Ovary (tissue), 9 donors: Measurements from ENCODE around the gene USP25. TPM values are rescaled to one million over a fixed set of nuclear protein-coding genes. Genes with fewer than 3 reads are reported as not detected.

ENCODE experiments used
- DNase-seq, 5 donors: peaks; one replicate each; pipeline ENCODE4 v3.0.0-alpha.2; 2019 to 2020
- H3K27ac ChIP-seq, 2 donors: fragments of 200-600 bp; one replicate each; pipeline versions ENCODE4 v1.5.1 to v1.8.0; 2019 to 2022
- H3K27me3 ChIP-seq: fragments of 200-600 bp; one replicate; pipeline ENCODE4 v1.8.0; 2022
- H3K36me3 ChIP-seq: fragments of 200-600 bp; sonication (generic); one replicate; pipeline ENCODE4 v1.5.1; 2019
- H3K4me1 ChIP-seq: one replicate; pipeline ENCODE4 v1.8.1; 2013; ENCODE audit warnings: mild to moderate bottlenecking, moderate library complexity; ENCODE audit not compliant: insufficient read depth
- H3K4me3 ChIP-seq: fragments of 200-600 bp; sonication (generic); one replicate; pipeline ENCODE4 v1.5.1; 2017
- H3K9me3 ChIP-seq, 2 donors: fragments of 200-600 bp in 1 of 2; sonication (generic) in 1 of 2; one replicate each; pipeline versions ENCODE4 v1.5.1 to v1.8.1; 2013 to 2019; ENCODE audit warnings: mild to moderate bottlenecking in 1 of 2, moderate library complexity in 1 of 2
- EP300 ChIP-seq: sonication (generic); formaldehyde crosslinking; IDR thresholded peaks from one replicate; pipeline ENCODE4 v1.6.1; 2017; ENCODE audit warnings: antibody characterized with exemption
- POLR2A ChIP-seq: fragments of 450-650 bp; IDR thresholded peaks from one replicate; pipeline ENCODE4 v1.6.1; 2017; ENCODE audit warnings: antibody characterized with exemption, mild to moderate bottlenecking, moderate library complexity
- WGBS, 3 donors: extraction: QIAGEN DNeasy Blood & Tissue Kit in 1 of 3; methylation state at CpG; one replicate each; pipeline versions ENCODE4 v1.1.5 to v1.1.7; 2013 to 2017; 5-methylcytosine and 5-hydroxymethylcytosine counted together
- intact Hi-C, 4 donors: fragments of 100-400 bp; cut with DNase I; formaldehyde crosslinking; loops; one replicate each; pipeline versions ENCODE4 v1.11.0 to v1.15.1; 2022 to 2023
- polyA plus RNA-seq, 2 donors: library from polyadenylated mRNA; stranded (reverse); fragments of 200-250 nt in 1 of 2; fragments of 350-450 nt in 1 of 2; fragmentation: Illumina TruSeq in 1 of 2; extraction: RNeasy Lipid Tissue Mini Kit (QIAGEN cat#74804) in 1 of 2; gene quantifications; one replicate each; pipeline ENCODE4 v1.2.3, GENCODE V29; 2013 to 2014
- total RNA-seq, 7 donors: library from RNA; depleted of rRNA in 2 of 7; stranded (reverse); fragments of >200 nt in 2 of 7; fragmentation: NEBNext Ultra II Directional in 3 of 7; extraction: Animal tissue kit (Norgen Biotek cat#: 25700) in 3 of 7; gene quantifications; one replicate each; pipeline versions ENCODE4 v1.1.0 to v1.2.4, GENCODE V29; 2016 to 2023
- TF ChIP-seq, protein P1 (sequence below), 3 donors: fragments of 450-650 bp in 2 of 3; fragments of 200-600 bp in 1 of 3; IDR thresholded peaks; one replicate each; pipeline versions ENCODE4 v1.5.1 to v1.8.0; 2016 to 2022; ENCODE audit warnings: antibody characterized with exemption in 3 of 3, mild to moderate bottlenecking in 1 of 3
- donor health status: DM: no; HTN: no; CAD: no; lungs with moderate emphysema.
- donor health status: DM: no; HTN: no; CAD: no.
- donor health status: Bipolar disorder and iron deficiency.
- donor health status: DM: yes; HTN: yes; CAD: no.
- donor health status: DM: no; HTN: no; CAD: no.
- donor health status: DM: yes; HTN: yes; CAD: no.

USP25 gene
- total and polyA plus RNA-seq, 9 donors, result 11.9 to 40.8 (median 34.9) TPM

DNA sequence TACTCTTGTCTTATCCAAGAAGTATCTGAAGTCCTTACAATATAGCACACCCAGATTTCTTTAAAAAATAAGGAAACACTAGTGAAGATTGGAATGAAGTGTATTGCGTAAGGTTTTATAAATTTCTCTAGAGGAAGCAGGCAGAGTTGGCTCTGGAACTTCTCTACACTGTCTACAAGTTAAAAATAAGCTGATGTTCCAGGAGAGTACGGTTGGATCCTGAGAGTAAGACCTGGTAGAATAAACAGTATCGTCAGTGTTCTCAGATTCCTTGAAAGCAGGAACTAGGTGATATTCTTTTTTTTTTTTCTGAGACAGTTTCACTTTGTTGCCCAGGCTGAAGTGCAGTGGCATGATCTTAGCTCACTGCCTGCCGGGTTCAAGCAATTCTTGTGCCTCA is 107.9 kb downstream of the USP25 start:
- Histone ChIP-seq H3K4me3 (no peak overlapping the region), H3K36me3 (no peaks in the 10 kb centered on the region), H3K27ac (no peak overlapping the region), H3K4me1 (no peaks in the 10 kb centered on the region), H3K9me3 (no peaks in the 10 kb centered on the region), H3K27me3 (no peaks in the 10 kb centered on the region)
- intact Hi-C loops, result no loop called here
- DNase-seq, result no peak
- WGBS, 3 donors, result 67 to 82% (median 68%) methylated on average over 4 of the region's 4 CpGs
- TF ChIP-seq POLR2A (no peak), EP300 (no peak)
- TF ChIP-seq, protein P1, sequence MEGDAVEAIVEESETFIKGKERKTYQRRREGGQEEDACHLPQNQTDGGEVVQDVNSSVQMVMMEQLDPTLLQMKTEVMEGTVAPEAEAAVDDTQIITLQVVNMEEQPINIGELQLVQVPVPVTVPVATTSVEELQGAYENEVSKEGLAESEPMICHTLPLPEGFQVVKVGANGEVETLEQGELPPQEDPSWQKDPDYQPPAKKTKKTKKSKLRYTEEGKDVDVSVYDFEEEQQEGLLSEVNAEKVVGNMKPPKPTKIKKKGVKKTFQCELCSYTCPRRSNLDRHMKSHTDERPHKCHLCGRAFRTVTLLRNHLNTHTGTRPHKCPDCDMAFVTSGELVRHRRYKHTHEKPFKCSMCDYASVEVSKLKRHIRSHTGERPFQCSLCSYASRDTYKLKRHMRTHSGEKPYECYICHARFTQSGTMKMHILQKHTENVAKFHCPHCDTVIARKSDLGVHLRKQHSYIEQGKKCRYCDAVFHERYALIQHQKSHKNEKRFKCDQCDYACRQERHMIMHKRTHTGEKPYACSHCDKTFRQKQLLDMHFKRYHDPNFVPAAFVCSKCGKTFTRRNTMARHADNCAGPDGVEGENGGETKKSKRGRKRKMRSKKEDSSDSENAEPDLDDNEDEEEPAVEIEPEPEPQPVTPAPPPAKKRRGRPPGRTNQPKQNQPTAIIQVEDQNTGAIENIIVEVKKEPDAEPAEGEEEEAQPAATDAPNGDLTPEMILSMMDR (IDR thresholded peaks at IDR 0.05), result no peak

DNA sequence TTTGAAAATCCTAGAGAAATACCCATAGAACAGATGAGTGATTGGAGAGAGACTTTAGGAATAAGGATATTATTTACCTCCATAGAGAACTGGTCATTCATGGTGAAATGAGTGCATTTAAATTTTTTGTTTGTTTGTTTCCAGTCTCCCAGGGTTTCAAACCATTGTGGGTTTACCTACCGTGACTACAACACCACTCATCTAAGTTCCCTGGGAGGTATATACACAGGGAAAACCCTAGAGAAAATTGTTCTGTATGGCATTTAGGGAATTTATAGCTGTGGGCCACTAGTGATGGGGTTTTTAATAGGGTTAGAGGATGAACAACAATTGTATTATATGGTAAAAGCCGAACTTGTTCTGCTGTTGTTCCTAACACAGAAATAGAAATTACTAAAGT is 109.2 kb downstream of the USP25 start:
- 97 to 99% (median 99%) methylated on average over 2 of the region's 2 CpGs for WGBS, 3 donors
- intact Hi-C loops, result no loop called here
- H3K4me1 ChIP-seq, result no peaks in the 10 kb centered on the region
- no peaks in the 10 kb centered on the region for H3K36me3 ChIP-seq
- H3K9me3 ChIP-seq, result no peaks in the 10 kb centered on the region
- no peak overlapping the region for H3K4me3 ChIP-seq
- DNase-seq, result no peak
- H3K27ac ChIP-seq, result no peak overlapping the region
- H3K27me3 ChIP-seq, result no peaks in the 10 kb centered on the region
- TF ChIP-seq EP300, result no peak
- TF ChIP-seq POLR2A, result no peak
- TF ChIP-seq, protein P1 (IDR thresholded peaks at IDR 0.05), result no peak

DNA sequence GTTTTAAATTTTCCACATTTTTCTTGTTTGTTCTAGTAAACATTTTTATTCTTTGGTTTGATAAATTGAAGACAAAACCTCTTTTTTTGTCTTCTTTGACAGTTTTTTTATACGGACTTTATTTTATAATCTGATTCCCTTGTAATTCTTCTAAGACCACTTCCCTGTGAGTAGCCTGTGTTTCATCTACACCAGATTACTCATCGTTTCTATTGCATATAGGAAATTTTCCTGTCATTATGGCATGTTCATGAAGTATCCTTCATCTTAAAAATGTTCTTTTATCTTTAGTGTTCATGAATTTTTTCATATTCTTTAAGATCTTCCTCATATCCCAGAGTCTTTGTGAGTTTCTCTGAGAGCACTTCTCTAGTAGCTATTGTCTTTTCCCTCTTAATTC is 109.8 kb downstream of the USP25 start:
- TF ChIP-seq EP300 (no peak), POLR2A (no peak)
- TF ChIP-seq, protein P1 (IDR thresholded peaks at IDR 0.05), result no peak
- 87 to 92% (median 88%) methylated on average over 2 of the region's 2 CpGs for WGBS, 3 donors
- Histone ChIP-seq H3K27ac (no peak overlapping the region), H3K4me3 (no peak overlapping the region), H3K27me3 (no peaks in the 10 kb centered on the region), H3K4me1 (no peaks in the 10 kb centered on the region), H3K36me3 (no peaks in the 10 kb centered on the region), H3K9me3 (no peaks in the 10 kb centered on the region)
- DNase-seq, result no peak
- intact Hi-C loops, result no loop called here

DNA sequence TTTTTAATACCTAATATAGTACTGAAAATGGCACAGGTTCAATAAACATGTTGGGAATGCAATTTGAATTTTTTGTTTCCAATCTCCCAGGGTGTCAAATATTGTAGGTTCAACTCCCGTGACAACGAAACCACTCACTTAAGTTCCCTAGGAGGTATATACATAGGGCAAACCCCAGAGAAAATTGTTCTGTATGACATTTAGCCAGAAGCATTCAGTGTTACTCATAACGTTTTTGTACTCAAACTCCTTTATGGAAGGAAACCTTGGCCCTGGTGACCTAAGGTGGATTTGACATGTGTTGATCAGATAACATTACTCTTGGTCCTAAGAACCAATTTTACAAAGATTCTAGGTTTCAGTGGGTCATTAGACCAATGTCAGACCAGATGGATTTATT is 110.6 kb downstream of the USP25 start:
- H3K27ac ChIP-seq, result no peak overlapping the region
- no peaks in the 10 kb centered on the region for H3K9me3 ChIP-seq
- intact Hi-C loops, result no loop called here
- H3K27me3 ChIP-seq, result no peaks in the 10 kb centered on the region
- 81 to 86% (median 83%) methylated on average over 3 of the region's 3 CpGs for whole genome bisulfite sequencing, 3 donors
- no peak for DNase-seq
- H3K4me1 ChIP-seq, result no peaks in the 10 kb centered on the region
- TF ChIP-seq, protein P1 (IDR thresholded peaks at IDR 0.05), result no peak
- TF ChIP-seq POLR2A, result no peak
- H3K4me3 ChIP-seq, result no peak overlapping the region
- H3K36me3 ChIP-seq, result no peaks in the 10 kb centered on the region
